ENCODE data around the gene TMC8. TPM values are rescaled to one million over a fixed set of nuclear protein-coding genes. Genes with fewer than 3 reads are reported as not detected.

TMC8 gene
- total RNA-seq, 4 donors from 2014 or later: 1.3 to 5.3 (median 2.3) TPM

DNA sequence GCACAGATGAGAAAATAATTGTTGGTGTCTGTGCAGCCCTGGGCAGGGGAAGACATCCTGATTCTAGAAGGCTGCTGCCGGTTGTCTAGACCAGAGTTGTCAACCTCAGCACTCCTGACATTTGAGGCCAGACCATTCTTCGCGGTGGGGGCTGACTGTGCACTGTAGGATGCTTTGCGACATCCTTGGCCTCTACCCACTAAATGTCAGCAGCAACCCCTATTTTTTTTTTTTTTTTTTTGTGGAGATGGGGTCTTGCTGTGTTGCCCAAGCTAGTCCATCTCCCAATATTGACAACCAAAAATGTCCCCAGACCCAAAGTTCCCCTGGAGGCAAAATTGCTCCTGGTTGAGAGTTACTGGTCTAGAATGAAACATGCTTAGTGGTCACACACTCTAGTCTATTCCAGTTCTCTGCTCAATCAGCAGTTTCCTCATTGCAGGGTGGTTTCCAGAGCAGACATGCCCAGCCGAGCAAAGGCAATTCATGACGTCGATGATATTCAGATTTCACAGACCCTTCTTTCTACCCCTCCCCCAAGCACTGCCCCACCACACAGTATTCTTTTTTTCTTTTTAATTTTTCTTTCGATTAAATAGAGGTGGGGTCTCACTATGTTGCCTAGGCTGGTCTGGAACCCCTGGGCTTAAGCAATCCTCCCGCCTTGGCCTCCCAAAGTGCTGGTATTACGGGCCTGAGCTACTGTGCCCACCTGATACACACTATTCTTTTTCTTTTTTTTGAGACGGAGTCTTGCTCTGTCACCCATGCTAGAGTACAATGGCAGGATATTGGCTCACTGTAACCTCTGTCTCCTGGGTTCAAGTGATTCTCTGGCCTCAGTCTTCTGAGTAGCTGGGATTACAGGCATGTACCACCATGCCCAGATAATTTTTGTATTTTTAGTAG lies 24.6 kb downstream of the TMC8 start:
- H3K27ac ChIP-seq (replicated peaks in 1 of 4): no peak overlapping the region
- no peaks in the 10 kb centered on the region for H3K9me3 ChIP-seq
- H3K27me3 ChIP-seq: no peaks in the 10 kb centered on the region
- TF ChIP-seq, protein P1, sequence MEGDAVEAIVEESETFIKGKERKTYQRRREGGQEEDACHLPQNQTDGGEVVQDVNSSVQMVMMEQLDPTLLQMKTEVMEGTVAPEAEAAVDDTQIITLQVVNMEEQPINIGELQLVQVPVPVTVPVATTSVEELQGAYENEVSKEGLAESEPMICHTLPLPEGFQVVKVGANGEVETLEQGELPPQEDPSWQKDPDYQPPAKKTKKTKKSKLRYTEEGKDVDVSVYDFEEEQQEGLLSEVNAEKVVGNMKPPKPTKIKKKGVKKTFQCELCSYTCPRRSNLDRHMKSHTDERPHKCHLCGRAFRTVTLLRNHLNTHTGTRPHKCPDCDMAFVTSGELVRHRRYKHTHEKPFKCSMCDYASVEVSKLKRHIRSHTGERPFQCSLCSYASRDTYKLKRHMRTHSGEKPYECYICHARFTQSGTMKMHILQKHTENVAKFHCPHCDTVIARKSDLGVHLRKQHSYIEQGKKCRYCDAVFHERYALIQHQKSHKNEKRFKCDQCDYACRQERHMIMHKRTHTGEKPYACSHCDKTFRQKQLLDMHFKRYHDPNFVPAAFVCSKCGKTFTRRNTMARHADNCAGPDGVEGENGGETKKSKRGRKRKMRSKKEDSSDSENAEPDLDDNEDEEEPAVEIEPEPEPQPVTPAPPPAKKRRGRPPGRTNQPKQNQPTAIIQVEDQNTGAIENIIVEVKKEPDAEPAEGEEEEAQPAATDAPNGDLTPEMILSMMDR (IDR thresholded peaks at IDR 0.05): no peak
- no peak for TF ChIP-seq EP300 (IDR thresholded peaks at IDR 0.05)
- TF ChIP-seq POLR2A (IDR thresholded peaks at IDR 0.05; ENCODE audit: low read depth): no peak
- no peak for TF ChIP-seq POLR2AphosphoS5 (IDR thresholded peaks at IDR 0.05)
- no peaks in the 10 kb centered on the region for H3K36me3 ChIP-seq
- DNase-seq (ENCODE audit: extremely low spot score): no peak
- 81% methylated on average over 11 of the region's 11 CpGs for WGBS
- H3K4me1 ChIP-seq: peaks cover 0 to 11% (median 1%) of the 10 kb centered on the region in 4 donors
- H3K4me3 ChIP-seq: no peak overlapping the region
- intact Hi-C loops (cut with DNase I): no loop called here

GRCh38 chr17:78159575-78160158 lies 29.1 kb downstream of the TMC8 start:
- H3K27ac ChIP-seq (replicated peaks in 1 of 4): no peak overlapping the region
- DNase-seq (ENCODE audit: extremely low spot score): no peak
- H3K4me3 ChIP-seq: no peak overlapping the region
- no peaks in the 10 kb centered on the region for H3K36me3 ChIP-seq
- H3K9me3 ChIP-seq: no peaks in the 10 kb centered on the region
- intact Hi-C loops (cut with DNase I): no loop called here
- WGBS: 79% methylated on average over 10 of the region's 10 CpGs
- no peaks in the 10 kb centered on the region for H3K27me3 ChIP-seq
- no peaks in the 10 kb centered on the region for H3K4me1 ChIP-seq
- no peak for TF ChIP-seq POLR2A (IDR thresholded peaks at IDR 0.05; ENCODE audit: low read depth)
- TF ChIP-seq POLR2AphosphoS5 (IDR thresholded peaks at IDR 0.05): no peak
- TF ChIP-seq EP300 (IDR thresholded peaks at IDR 0.05): no peak
- TF ChIP-seq, protein P1 (IDR thresholded peaks at IDR 0.05): no peak

GRCh38 chr17:78163881-78164747 lies 33.5 kb downstream of the TMC8 start:
- intact Hi-C loops (cut with DNase I): no loop called here
- no peaks in the 10 kb centered on the region for H3K9me3 ChIP-seq
- no peak overlapping the region for H3K27ac ChIP-seq (replicated peaks in 1 of 4)
- TF ChIP-seq, protein P1 (IDR thresholded peaks at IDR 0.05): no peak
- TF ChIP-seq EP300 (IDR thresholded peaks at IDR 0.05) (no peak), POLR2A (IDR thresholded peaks at IDR 0.05; ENCODE audit: low read depth) (no peak), POLR2AphosphoS5 (IDR thresholded peaks at IDR 0.05) (no peak)
- 87% methylated on average over 7 of the region's 22 CpGs for WGBS
- DNase-seq (ENCODE audit: extremely low spot score): no peak
- peaks cover 5 to 10% (median 9%) of the 10 kb centered on the region in 4 donors for H3K4me1 ChIP-seq
- no peaks in the 10 kb centered on the region for H3K36me3 ChIP-seq
- no peaks in the 10 kb centered on the region for H3K27me3 ChIP-seq
- no peak overlapping the region for H3K4me3 ChIP-seq

DNA sequence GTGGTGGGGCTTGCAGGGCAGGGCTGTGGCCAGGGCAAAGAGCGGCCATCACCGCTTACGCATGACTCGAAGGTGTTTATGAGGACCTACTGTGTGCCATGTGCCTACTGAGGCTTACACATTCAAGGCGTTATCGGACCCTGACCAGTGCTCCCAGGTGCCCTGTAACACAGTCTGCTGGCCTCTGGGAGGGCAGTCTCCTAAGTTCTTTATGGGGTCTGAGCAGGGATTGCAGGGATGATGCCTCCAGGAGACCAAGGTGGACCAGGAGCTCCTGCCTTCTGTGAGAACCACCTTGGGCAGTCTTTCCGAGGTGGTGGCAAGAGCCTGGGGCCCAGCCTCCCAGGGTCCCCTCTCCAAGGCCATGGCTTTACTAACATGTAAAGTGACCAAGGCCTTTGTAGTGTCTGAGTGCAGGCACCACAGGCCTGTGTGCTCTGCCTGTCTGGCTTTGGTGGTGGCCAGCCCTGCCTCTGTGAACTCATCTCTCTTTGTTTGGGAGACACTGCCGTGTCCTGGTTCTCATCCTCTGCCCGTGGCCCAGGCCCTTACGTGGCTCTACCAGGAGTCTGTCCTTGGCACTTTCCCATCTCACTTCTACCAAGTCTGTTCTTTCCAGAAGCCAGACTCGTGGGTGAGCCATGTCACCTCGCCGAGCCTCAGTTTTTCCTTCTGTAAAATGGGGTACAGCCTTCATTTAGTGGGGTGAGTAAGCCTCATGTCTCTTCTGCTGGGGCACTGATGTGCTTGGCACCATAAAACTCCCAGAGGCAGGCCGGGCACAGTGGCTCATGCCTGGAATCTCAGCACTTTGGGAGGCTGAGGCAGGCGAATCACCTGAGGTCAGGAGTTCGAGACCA lies 34.4 kb downstream of the TMC8 start:
- no peaks in the 10 kb centered on the region for H3K27me3 ChIP-seq
- TF ChIP-seq EP300 (IDR thresholded peaks at IDR 0.05): no peak
- intact Hi-C loops (cut with DNase I): loop anchor here (5.0 kb wide), 1 partner anchor 87 kb away; no protein-coding TSS in a partner anchor
- peaks cover 10 to 18% (median 17%) of the 10 kb centered on the region in 4 donors for H3K4me1 ChIP-seq
- no peak for DNase-seq (ENCODE audit: extremely low spot score)
- H3K27ac ChIP-seq (replicated peaks in 1 of 4): no peak overlapping the region
- H3K36me3 ChIP-seq: peaks cover 0 to 1% (median 0%) of the 10 kb centered on the region in 4 donors
- no peak overlapping the region for H3K4me3 ChIP-seq
- no peaks in the 10 kb centered on the region for H3K9me3 ChIP-seq
- WGBS: 97% methylated on average over 15 of the region's 16 CpGs

All from esophagus muscularis mucosa (tissue), 4 donors.